HepG2 (cell line): ENCODE measurements around the gene RWDD4. TPM values are rescaled to one million over a fixed set of nuclear protein-coding genes. Genes with fewer than 3 reads are reported as not detected.
A peak's percentile ranks its signal among the peaks of the same experiment; 100 is the strongest.

Experiments
- ATAC-seq: fragments of 200-7000 bp; cut with Tn5 transposase; 3 replicates; pipeline ENCODE4 v1.9.1; 2020; ENCODE audit warnings: mild to moderate bottlenecking, moderate library complexity
- BruUV-seq: library from RNA; stranded (reverse); fragments of 400-500 nt; replicated peaks from 2 replicates; lab custom pipeline; 2021; lab: Mats Ljungman, UMichigan
- CTCF ChIA-PET: fragments of 300-600 bp; formaldehyde crosslinking; extraction: SDS; loops from one replicate; lab custom pipeline; 2021; ENCODE audit warnings: low total read pairs, inconsistent platforms, low intra/inter-chr PET ratio; lab: Yijun Ruan, JAX
- POLR2A ChIA-PET: fragments of 350-600 bp; sonication (Branson Sonifier 250); formaldehyde crosslinking; loops from one replicate; lab custom pipeline; 2020; ENCODE audit warnings: antibody characterized with exemption, inconsistent platforms; lab: Yijun Ruan, JAX
- DNase-seq: peaks from one replicate; pipeline ENCODE4 v3.0.0-alpha.2; 2015; ENCODE audit warnings: low spot score
- FAIRE-seq: peaks from 3 replicates; lab custom pipeline; 2011; peaks lifted over from hg19 to GRCh38; lab: Jason Lieb, UNC
- H2AFZ ChIP-seq: one replicate; pipeline ENCODE4 v1.6.1; 2011; ENCODE audit warnings: low read length, inconsistent platforms
- H3K27ac ChIP-seq: fragments of 300-600 bp; 3 replicates; pipeline ENCODE4 v1.8.0; 2011; ENCODE audit warnings: mixed run types, mild to moderate bottlenecking, mixed read lengths, low read length, inconsistent platforms; ENCODE audit not compliant: insufficient read depth; ENCODE audit errors: extremely low read length
- H3K27me3 ChIP-seq, 2 experiments: fragments of 200-600 bp in 1 of 2; 2 replicates in 1 of 2; 3 replicates in 1 of 2; pipeline versions ENCODE4 v1.6.0 to v1.8.0; 2011; ENCODE audit warnings: low read length in 2 of 2, mild to moderate bottlenecking in 2 of 2, moderate library complexity in 2 of 2, inconsistent platforms in 1 of 2; ENCODE audit not compliant: insufficient read depth in 2 of 2, control insufficient read depth in 1 of 2
- H3K36me3 ChIP-seq, 2 experiments: fragments of 200-600 bp in 1 of 2; replicated peaks in 1 of 2; 2 replicates in 1 of 2; 3 replicates in 1 of 2; pipeline versions ENCODE4 v1.5.1 to v1.8.0; 2011; ENCODE audit warnings: low read length in 2 of 2, inconsistent platforms in 1 of 2; ENCODE audit not compliant: insufficient read depth in 2 of 2, control insufficient read depth in 1 of 2
- H3K4me1 ChIP-seq: 2 replicates; pipeline ENCODE4 v1.5.1; 2012; ENCODE audit warnings: low read length, inconsistent platforms; ENCODE audit not compliant: insufficient read depth
- H3K4me2 ChIP-seq: 2 replicates; pipeline ENCODE4 v1.6.0; 2011; ENCODE audit warnings: low read depth, low read length, inconsistent platforms
- H3K4me3 ChIP-seq, 3 experiments: fragments of 200-600 bp in 1 of 3; sonication (generic), shearing (Covaris generic) in 1 of 3; replicated peaks in 1 of 3; 2 replicates each; pipeline ENCODE4 v1.5.1; 2011 to 2016; ENCODE audit warnings: low read length in 3 of 3, inconsistent platforms in 2 of 3, low read depth in 2 of 3, mild to moderate bottlenecking in 2 of 3, control low read depth in 1 of 3, mixed read lengths in 1 of 3; ENCODE audit not compliant: insufficient read depth in 1 of 3
- H3K79me2 ChIP-seq: one replicate; pipeline ENCODE4 v1.6.1; 2011; ENCODE audit warnings: low read length, inconsistent platforms; ENCODE audit not compliant: insufficient read depth
- H3K9ac ChIP-seq: 2 replicates; pipeline ENCODE4 v1.6.0; 2011; ENCODE audit warnings: mild to moderate bottlenecking, low read depth, low read length, inconsistent platforms; ENCODE audit not compliant: insufficient read depth
- H3K9me3 ChIP-seq: 2 replicates; pipeline ENCODE4 v1.5.1; 2012; ENCODE audit warnings: mild to moderate bottlenecking, low read length
- H4K20me1 ChIP-seq: 2 replicates; pipeline ENCODE4 v1.6.0; 2011; ENCODE audit warnings: inconsistent platforms, mild to moderate bottlenecking, low read length, moderate library complexity; ENCODE audit not compliant: insufficient read depth
- AKAP8 ChIP-seq: sonication (generic); formaldehyde crosslinking; IDR thresholded peaks from 2 replicates; pipeline ENCODE4 v1.5.1; 2020; ENCODE audit warnings: mild to moderate bottlenecking, missing genetic modification reagents
- CBX1 ChIP-seq: IDR thresholded peaks from one replicate; pipeline ENCODE4 v1.6.1; 2016; ENCODE audit warnings: antibody characterized with exemption, low read depth
- MED1 ChIP-seq: sonication (generic); formaldehyde crosslinking; IDR thresholded peaks from 2 replicates; pipeline ENCODE4 v1.4.0; 2020; ENCODE audit warnings: missing genetic modification reagents
- ZNF367 ChIP-seq: sonication (generic); formaldehyde crosslinking; IDR thresholded peaks from 2 replicates; pipeline ENCODE4 v1.4.0; 2020; ENCODE audit warnings: missing genetic modification reagents, borderline replicate concordance
- ZNF652 ChIP-seq: IDR thresholded peaks from 2 replicates; pipeline ENCODE4 v1.6.1; 2016; ENCODE audit warnings: low read depth, borderline replicate concordance
- WGBS: methylation state at CpG from one replicate; pipeline ENCODE4 v1.1.6; 2017; ENCODE audit warnings: low lambda C conversion rate; 5-methylcytosine and 5-hydroxymethylcytosine counted together
- in situ Hi-C: cut with HindIII; loops from 2 replicates; pipeline ENCODE4 v1.10.0; 2017; ENCODE audit warnings: low pct_unique_long_range_greater_than_20kb; ENCODE audit not compliant: extremely low pct_ligation_motif_present
- intact Hi-C: fragments of 100-400 bp; cut with micrococcal nuclease; formaldehyde crosslinking; loops from one replicate; pipeline ENCODE4 v1.10.0; 2022; ENCODE audit not compliant: unreplicated experiment
- polyA plus RNA-seq, 8 experiments: library from polyadenylated mRNA; depleted of rRNA in 3 of 8; stranded (reverse) in 7 of 8; unstranded in 1 of 8; fragments of >200 nt; fragmentation: Illumina TruSeq in 4 of 8; extraction: Trizol in 4 of 8; gene quantifications; 2 replicates each; pipeline versions ENCODE4 v1.2.1 to v1.2.3, GENCODE V29; 2011 to 2016; ENCODE audit warnings: low read depth in 4 of 8, missing spikeins in 1 of 8, mixed read lengths in 1 of 8; ENCODE audit not compliant: insufficient read depth in 1 of 8
- total RNA-seq, 5 experiments: library from RNA; depleted of rRNA; stranded (reverse); fragments of >200 nt; fragmentation: Illumina TruSeq; extraction: Trizol; gene quantifications; 2 replicates each; pipeline ENCODE4 v1.2.3, GENCODE V29; 2016; ENCODE audit warnings: low read depth in 1 of 5
- TF ChIP-seq, protein P1 (sequence below): sonication (generic); formaldehyde crosslinking; IDR thresholded peaks from 2 replicates; pipeline ENCODE4 v1.8.1; 2023; ENCODE audit warnings: missing genetic modification reagents, inconsistent platforms, borderline replicate concordance
- TF ChIP-seq, protein P2 (sequence below): sonication (generic); formaldehyde crosslinking; IDR thresholded peaks from 2 replicates; pipeline ENCODE4 v1.4.0; 2020; ENCODE audit warnings: missing genetic modification reagents

The RWDD4 gene
- total and polyA plus RNA-seq, 2 of the 13 experiments (the other 11 are each of a cell fraction or from before 2014, with no cell fraction given): 10.2 to 25.4 TPM

- peaks cover 8% of the 10 kb centered on the region; the same call in 1 of the 2 replicates for H3K4me1 ChIP-seq
Measured at GRCh38 chr4:183632689-183633088, 26.3 kb downstream of the RWDD4 start.

GRCh38 chr4:183631577-183632198 lies 27.3 kb downstream of the RWDD4 start:
- H3K4me2 ChIP-seq: no peak overlapping the region
- no peak for FAIRE-seq
- no peak overlapping the region for H3K27ac ChIP-seq
- no peaks in the 10 kb centered on the region for H3K36me3 ChIP-seq
- ATAC-seq: no peak
- no peak overlapping the region for H2AFZ ChIP-seq
- DNase-seq: no peak
- WGBS: 68% methylated on average over 11 of the region's 11 CpGs
- intact Hi-C loops (no loop called here), in situ Hi-C loops (no loop called here)
- H3K9me3 ChIP-seq: no peaks in the 10 kb centered on the region
- no peak overlapping the region for H3K4me3 ChIP-seq
- CTCF ChIA-PET: no interaction called here
- H3K27me3 ChIP-seq: no peaks in the 10 kb centered on the region
- POLR2A ChIA-PET: no interaction called here
- TF ChIP-seq ZNF367 (CRISPR knock-in tag) (no peak), ZNF652 (CRISPR knock-in tag) (no peak)
- TF ChIP-seq, protein P1, sequence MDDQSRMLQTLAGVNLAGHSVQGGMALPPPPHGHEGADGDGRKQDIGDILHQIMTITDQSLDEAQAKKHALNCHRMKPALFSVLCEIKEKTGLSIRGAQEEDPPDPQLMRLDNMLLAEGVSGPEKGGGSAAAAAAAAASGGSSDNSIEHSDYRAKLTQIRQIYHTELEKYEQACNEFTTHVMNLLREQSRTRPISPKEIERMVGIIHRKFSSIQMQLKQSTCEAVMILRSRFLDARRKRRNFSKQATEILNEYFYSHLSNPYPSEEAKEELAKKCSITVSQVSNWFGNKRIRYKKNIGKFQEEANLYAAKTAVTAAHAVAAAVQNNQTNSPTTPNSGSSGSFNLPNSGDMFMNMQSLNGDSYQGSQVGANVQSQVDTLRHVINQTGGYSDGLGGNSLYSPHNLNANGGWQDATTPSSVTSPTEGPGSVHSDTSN (CRISPR knock-in tag): no peak
- TF ChIP-seq, protein P2, sequence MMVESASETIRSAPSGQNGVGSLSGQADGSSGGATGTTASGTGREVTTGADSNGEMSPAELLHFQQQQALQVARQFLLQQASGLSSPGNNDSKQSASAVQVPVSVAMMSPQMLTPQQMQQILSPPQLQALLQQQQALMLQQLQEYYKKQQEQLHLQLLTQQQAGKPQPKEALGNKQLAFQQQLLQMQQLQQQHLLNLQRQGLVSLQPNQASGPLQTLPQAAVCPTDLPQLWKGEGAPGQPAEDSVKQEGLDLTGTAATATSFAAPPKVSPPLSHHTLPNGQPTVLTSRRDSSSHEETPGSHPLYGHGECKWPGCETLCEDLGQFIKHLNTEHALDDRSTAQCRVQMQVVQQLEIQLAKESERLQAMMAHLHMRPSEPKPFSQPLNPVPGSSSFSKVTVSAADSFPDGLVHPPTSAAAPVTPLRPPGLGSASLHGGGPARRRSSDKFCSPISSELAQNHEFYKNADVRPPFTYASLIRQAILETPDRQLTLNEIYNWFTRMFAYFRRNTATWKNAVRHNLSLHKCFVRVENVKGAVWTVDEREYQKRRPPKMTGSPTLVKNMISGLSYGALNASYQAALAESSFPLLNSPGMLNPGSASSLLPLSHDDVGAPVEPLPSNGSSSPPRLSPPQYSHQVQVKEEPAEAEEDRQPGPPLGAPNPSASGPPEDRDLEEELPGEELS (CRISPR knock-in tag): no peak
- H3K79me2 ChIP-seq: no peaks in the 10 kb centered on the region
- no TSS peak for BruUV-seq
- H3K9ac ChIP-seq: no peak overlapping the region
- no peaks in the 10 kb centered on the region for H4K20me1 ChIP-seq
- peaks cover 8% of the 10 kb centered on the region; the same call in 1 of the 2 replicates for H3K4me1 ChIP-seq

More at GRCh38 chr4:183632689-183633088, 26.3 kb downstream of the RWDD4 start:
- Histone ChIP-seq H3K9ac (no peak overlapping the region), H3K4me2 (peak overlapping the region; percentile 33; the same call in 1 of the 2 replicates), H3K79me2 (no peaks in the 10 kb centered on the region), H2AFZ (peak overlapping the region; percentile 9), H3K36me3 (no peaks in the 10 kb centered on the region), H3K4me3 (no peak overlapping the region), H4K20me1 (no peaks in the 10 kb centered on the region), H3K9me3 (no peaks in the 10 kb centered on the region), H3K27ac (no peak overlapping the region), H3K27me3 (no peaks in the 10 kb centered on the region)
- TF ChIP-seq AKAP8 (CRISPR knock-in tag) (no peak), MED1 (CRISPR knock-in tag) (no peak), CBX1 (no peak)
- DNase-seq (no peak), FAIRE-seq (no peak), ATAC-seq (peak; percentile 85)
- in situ Hi-C loops (no loop called here), intact Hi-C loops (no loop called here)
- no TSS peak for BruUV-seq
- CTCF ChIA-PET: no interaction called here
- WGBS: 57% methylated on average over 10 of the region's 12 CpGs
- POLR2A ChIA-PET: no interaction called here
